CD4-positive, alpha-beta T cell treated with Interleukin-17A for 1 hour (primary cell): Measurements from ENCODE around the gene LAMA5.

Source experiments
- DNase-seq: peaks from one replicate; pipeline ENCODE4 v3.0.0-alpha.2; 2020

The LAMA5 gene

DNA sequence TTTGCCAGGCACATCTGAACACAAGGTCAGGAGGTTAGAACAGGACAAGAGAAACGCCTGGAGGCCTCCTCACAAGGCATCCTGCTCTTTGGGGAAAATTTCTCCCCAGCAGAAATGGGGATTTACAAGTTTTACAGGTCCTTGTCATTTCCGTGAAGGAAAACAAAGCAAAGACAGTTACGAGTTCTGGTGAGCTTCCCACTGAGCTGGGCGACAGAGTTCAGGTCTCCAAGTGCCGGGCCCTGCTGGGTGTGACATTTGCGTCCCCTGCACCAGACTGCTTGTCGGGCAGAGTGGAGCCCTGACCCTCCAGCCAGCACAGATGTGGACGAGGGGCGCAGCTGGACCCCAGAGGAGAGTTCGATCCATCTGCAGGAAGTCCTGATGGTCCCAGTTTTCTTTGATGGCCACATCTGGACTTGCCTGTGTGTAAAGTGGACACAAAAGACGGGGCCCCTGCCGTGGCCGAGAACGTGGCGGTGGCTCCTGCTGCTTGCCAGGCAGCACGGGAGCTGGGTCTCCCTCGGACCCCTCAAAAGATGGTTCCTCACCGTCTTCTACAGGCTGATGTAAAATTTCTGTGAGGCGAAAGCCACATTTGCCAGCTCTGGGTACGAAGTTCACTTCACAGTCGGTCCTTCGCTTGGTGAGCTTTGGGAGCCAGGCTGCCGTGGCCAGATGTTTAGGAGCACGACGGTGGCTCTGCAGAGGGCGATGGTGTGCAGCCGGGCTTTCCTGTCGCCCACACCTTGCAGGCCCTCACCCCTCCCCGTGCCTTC, 69.5 kb downstream of the LAMA5 start:
- no peak for DNase-seq

DNA sequence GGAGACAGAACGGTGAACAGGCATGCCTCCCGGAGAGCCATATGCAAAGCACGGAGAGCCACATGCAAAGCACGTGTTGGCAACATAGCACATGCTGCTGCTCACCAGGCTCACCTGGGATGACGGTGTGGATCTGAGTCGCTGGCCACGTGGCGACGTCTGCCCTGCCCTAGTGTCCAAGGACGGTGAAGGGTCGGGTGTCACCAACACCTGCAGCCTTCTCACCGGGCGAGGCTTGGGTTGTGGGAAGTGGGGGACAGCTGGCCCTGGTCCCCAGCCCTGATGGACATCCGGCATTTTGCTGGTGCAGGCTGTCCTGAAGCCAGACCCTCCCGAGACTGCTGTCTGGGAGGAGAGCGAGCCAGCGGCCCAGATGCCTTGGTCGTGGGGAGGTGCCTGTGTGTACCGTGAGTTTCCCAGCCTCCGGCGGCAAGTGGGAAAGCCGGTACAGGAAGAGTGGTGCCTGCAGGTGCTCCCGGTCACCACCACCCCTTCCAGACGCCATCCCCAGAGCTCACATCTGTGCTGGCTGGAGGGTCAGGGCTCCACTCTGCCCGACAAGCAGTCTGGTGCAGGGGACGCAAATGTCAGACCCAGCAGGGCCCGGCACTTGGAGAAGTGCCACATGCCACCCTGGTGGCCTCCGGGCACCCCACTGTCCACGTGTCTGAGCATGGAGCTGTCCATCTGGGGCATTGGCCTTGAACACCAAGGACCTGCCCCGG, 70.2 kb downstream of the LAMA5 start:
- DNase-seq: no peak

DNA sequence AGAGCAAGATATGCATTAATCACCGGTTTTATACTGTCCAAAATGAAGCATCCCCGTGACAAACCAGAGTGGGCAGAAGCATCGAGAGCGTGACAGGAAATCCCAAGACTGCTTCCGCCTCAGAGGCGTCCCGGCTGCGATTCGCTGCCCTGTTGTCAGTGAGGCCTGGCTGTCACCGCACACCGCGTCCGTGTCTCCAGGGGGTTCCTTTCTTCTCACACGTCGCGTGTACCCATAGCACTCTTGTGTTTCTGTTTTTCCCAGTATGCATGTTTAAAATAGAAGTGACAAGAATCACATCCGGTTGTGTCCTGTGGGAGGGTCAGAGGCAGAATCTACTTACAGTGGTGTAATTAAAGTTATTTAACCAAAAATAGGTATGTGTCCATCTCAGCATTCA, 72.6 kb downstream of the LAMA5 start:
- DNase-seq: no peak

- DNase-seq: no peak
These were observed 73.2 kb downstream of the LAMA5 start for GRCh38 chr20:62293946-62294345.

GRCh38 chr20:62293111-62293784, 73.9 kb downstream of the LAMA5 start:
- DNase-seq: no peak

GRCh38 chr20:62292108-62292507, 75.0 kb downstream of the LAMA5 start:
- peak; percentile 40 for DNase-seq

DNA sequence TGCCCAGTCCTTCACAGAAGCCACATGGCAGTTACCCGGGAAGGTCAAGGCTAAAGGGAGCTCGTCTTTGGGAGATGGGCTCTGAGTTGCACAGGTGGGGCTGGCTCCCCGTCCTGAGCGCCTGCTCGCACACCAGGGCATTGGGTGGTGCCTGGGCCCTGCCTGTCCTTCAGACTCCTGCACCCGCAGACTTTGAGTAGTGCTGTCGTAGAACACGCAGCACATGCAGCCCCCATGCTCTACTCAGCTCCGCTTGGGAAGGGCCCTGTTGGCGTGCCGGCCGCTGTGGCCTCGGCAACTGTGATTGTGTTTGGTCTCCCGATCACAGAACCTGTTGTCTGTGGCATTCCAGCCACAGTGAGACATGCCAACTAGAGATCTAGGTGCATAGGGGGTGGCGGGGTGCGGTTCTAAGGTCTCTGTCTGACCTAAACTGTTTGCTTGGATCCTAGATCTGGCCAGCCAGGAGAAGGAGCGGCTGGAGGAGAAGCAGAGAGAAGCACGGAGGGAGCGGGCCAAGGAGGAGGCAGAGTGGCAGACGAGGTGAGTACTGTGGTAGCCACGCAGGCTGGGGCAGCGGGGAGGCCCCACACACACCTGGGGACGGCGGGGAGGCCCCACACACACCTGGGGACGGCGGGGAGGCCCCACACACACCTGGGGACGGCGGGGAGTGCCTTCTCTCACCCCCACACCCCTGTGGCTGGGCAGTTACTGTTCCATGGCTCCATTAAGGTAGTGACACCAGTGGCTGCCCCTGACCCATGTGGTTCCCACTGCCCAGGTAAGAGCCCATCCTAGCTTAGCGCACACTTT, 75.7 kb downstream of the LAMA5 start:
- DNase-seq: no peak

DNA sequence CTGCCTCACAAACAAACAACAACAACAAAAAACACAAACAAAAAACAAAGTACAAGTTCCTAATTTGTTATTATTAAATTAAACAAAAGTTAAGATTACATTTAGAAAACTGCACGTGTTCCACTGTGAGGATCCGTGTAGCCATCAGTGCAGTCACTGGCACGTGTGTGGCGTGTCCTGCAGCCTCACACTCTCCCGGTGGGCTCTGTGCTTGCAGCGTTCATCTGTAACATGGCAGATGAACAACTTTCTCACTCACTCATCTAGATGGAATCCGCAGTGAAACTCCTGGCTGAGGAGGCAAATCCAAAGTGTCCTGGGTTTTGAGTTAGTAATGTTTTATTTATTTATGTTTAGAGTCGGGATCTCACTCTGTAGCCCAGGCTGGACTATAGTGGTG, 77.2 kb downstream of the LAMA5 start:
- DNase-seq: no peak

GRCh38 chr20:62289131-62289530, 78.0 kb downstream of the LAMA5 start:
- DNase-seq: no peak

DNA sequence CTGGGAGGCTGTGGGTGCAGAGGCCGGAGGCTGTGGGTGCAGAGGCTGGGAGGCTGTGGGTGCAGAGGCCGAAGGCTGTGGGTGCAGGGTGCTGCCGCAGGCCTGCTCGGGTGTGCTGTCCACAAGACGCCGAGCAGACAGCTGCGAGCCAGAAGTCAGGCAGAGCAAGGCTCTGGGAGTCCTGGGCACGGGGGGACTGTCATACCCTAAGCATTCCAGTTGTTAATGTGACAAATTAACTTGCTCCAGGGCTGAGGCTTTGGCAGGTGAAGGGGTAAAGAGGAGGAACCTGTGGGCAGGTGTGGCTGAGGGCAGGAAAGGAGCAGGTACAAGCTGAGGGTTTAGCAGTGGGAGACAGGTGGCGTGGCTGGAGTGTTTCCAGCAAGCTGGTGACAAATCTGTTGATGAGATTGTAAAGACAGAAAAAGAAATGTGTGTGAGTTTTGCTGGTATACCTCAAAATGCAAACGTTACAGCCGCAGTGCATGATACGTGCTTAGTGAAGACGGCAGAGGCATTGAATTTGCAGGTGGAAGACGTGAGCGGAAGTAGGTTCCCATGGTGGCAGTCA, 78.5 kb downstream of the LAMA5 start:
- no peak for DNase-seq

DNA sequence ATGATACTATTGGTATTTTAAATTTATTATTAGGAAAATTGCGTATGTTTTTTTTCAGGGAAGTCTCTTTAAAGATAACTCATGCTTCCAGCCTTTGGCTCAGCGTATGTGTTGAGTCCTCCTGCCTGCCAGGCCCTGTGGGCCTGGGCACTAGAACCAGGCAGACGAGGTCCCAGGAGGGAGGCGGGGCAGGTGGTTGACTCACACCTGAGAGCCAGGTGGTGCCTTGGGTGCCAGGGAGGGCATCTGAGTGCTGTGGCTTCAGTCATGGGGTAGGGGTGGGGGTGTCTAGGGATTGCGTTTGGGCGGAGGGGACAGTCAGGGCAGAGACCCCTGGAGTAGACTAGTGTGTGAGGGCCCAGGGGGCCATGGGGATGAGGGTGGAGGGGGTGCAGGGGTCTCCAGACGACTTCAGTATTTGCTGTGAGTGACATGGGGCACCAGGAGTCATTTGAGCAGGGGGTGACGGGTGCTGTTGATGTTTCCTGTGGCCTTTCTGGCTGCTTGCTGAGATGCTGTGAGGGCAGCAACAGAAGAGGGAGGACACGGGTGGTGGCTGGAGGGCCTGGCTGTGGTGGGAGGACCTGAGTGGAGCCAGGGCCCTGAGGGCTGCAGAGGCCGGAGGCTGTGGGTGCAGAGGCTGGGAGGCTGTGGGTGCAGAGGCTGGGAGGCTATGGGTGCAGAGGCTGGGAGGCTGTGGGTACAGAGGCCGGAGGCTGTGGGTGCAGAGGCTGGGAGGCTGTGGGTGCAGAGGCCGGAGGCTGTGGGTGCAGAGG, 79.2 kb downstream of the LAMA5 start:
- DNase-seq: no peak

DNA sequence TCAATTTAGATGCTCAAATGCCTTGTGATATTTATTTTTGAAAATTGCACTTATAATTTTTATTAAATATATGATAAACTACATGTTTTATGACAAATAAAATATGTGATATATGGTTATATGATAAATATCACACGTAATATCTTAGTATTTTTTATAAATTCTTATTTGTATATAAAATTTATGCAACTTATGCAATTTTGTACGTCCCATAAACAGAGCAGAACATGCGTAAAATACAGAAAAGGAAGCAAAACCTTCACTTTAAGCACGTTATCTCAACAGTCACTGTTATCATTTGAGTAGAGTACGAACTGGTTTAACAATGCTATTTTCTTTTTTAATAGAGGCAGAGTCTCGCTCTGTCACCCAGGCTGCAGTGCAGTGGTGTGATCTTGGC, 80.0 kb downstream of the LAMA5 start:
- no peak for DNase-seq

DNA sequence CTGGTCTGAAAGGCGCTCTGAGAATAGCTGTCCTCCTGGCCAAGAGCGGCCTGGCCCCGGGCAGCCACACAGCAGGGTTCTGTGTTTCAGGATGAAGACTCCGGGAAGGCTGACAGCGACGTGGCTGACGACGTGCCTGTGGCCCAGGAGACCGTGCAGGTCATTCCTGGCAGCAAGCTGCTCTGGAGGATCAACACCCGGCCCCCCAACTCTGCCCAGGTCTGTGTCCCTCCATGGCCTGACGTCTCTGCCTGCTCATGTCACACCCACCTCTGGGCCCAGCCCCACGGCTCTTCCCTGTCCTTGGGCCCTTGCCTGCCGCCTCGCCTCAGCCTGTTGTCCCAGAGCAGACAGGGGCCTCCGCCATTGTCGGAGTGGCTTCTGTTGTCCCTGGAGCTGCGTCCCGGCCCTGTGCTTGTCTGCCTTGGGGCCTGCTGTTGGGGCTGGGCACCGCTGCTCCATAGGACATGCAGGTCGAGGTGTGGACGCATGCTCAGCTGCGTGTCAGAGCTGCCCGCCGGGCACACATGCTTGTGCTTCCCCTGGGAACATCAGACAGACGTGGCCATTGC, 80.5 kb downstream of the LAMA5 start:
- DNase-seq: no peak

GRCh38 chr20:62285722-62286121, 81.4 kb downstream of the LAMA5 start:
- no peak for DNase-seq

- DNase-seq: no peak
These were observed 82.0 kb downstream of the LAMA5 start for GRCh38 chr20:62285151-62285550.

DNA sequence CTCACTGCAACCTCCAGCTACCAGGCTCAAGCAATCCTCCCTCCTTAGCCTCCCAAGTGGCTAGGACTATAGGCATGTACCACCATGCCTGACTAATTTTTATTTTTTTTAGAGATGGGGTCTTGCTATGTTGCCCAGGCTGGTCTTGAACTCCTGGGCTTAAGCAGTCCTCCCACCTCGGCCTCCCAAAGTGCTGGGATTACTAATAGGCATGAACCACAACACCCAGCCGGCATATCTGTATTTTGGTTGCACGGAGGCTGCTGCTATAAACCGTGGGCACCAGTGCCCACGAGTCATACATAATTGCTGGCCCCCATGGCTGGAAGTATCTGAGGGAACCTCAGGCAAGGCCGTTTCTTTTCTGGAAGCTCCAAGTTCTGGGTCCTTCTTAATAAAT, 82.7 kb downstream of the LAMA5 start:
- DNase-seq: no peak

DNA sequence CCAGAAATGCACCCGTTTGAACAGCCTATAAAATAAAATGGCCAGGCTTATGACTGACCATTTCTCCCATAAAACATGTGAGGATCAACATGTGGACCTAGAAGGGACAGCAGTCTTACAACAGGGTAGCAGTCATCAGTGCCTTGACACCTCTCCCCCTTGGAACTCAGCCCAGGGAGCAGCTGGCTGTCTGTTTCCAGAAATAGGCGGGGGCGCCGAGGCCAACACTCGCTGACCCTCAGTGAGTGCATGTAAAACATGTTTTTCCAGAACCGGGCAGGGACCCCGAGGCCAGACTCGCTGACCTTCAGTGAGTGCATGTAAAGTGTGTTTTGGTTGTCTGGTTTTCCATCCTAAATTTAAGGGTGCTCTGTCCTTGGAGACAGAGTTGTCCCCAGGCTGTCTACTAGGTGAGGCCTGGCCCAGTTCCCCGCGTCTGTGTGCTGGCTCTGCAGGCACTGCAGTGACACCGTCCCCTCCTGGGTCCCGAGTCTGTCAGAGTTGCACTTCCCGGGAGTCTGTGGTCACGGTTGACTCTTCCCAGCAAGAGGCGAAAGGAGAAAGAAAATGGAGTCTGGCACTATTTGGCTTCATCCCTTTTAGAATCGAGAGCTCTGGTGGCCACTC, 84.1 kb downstream of the LAMA5 start:
- DNase-seq: no peak

GRCh38 chr20:62282103-62282502, 85.0 kb downstream of the LAMA5 start:
- no peak for DNase-seq

- DNase-seq: no peak
These were observed 85.8 kb downstream of the LAMA5 start for GRCh38 chr20:62281161-62281933.

- DNase-seq: no peak
These were observed 86.8 kb downstream of the LAMA5 start for GRCh38 chr20:62280303-62280702.
